ENCODE measurements around the gene MYMK. TPM values are rescaled to one million over a fixed set of nuclear protein-coding genes. Genes with fewer than 3 reads are reported as not detected.

Gene MYMK
- total RNA-seq: not detected

GRCh38 chr9:133524679-133525228, at the start of gene MYMK:
Gene MYMK, minus strand, starts transcription at chr9:133524959. Its CDS starts 115 bp downstream, at chr9:133524844.
- Histone ChIP-seq H3K36me3 (no peaks in the 10 kb centered on the region), H3K27ac (no peak within 1 kb of the TSS), H3K4me3 (no peak within 1 kb of the TSS), H3K4me1 (peaks cover 0 to 9% of the 10 kb centered on the region in 2 donors), H3K27me3 (no peaks in the 10 kb centered on the region), H3K9me3 (no peaks in the 10 kb centered on the region)
- no peak for DNase-seq
- intact Hi-C loops (cut with DNase I; ENCODE audit: low total_unique reads): no loop called here
- TF ChIP-seq POLR2A (IDR thresholded peaks at IDR 0.05) (no peak), CTCF (IDR thresholded peaks at IDR 0.05) (no peak)

GRCh38 chr9:133573791-133574515, 49.2 kb upstream of the MYMK start:
- intact Hi-C loops (cut with DNase I; ENCODE audit: low total_unique reads): no loop called here
- H3K9me3 ChIP-seq: no peaks in the 10 kb centered on the region
- no peak overlapping the region for H3K4me3 ChIP-seq
- no peaks in the 10 kb centered on the region for H3K4me1 ChIP-seq
- H3K27me3 ChIP-seq: no peaks in the 10 kb centered on the region
- no peak overlapping the region for H3K27ac ChIP-seq
- H3K36me3 ChIP-seq: no peaks in the 10 kb centered on the region
- TF ChIP-seq CTCF (IDR thresholded peaks at IDR 0.05) (no peak), POLR2A (IDR thresholded peaks at IDR 0.05) (no peak)
- DNase-seq: no peak

GRCh38 chr9:133572821-133573361, 48.1 kb upstream of the MYMK start:
- Histone ChIP-seq H3K27ac (no peak overlapping the region), H3K9me3 (no peaks in the 10 kb centered on the region), H3K36me3 (no peaks in the 10 kb centered on the region), H3K4me1 (no peaks in the 10 kb centered on the region), H3K27me3 (no peaks in the 10 kb centered on the region), H3K4me3 (no peak overlapping the region)
- intact Hi-C loops (cut with DNase I; ENCODE audit: low total_unique reads): no loop called here
- no peak for DNase-seq
- TF ChIP-seq POLR2A (IDR thresholded peaks at IDR 0.05): no peak
- TF ChIP-seq CTCF (IDR thresholded peaks at IDR 0.05): no peak

GRCh38 chr9:133571896-133572595, 47.3 kb upstream of the MYMK start:
- no peak overlapping the region for H3K27ac ChIP-seq
- TF ChIP-seq POLR2A (IDR thresholded peaks at IDR 0.05): no peak
- TF ChIP-seq CTCF (IDR thresholded peaks at IDR 0.05): no peak
- no peak overlapping the region for H3K4me3 ChIP-seq
- H3K9me3 ChIP-seq: no peaks in the 10 kb centered on the region
- intact Hi-C loops (cut with DNase I; ENCODE audit: low total_unique reads): no loop called here
- no peaks in the 10 kb centered on the region for H3K36me3 ChIP-seq
- H3K27me3 ChIP-seq: no peaks in the 10 kb centered on the region
- no peak for DNase-seq
- no peaks in the 10 kb centered on the region for H3K4me1 ChIP-seq

All from uterus (tissue), 4 donors.